Stimulated activated CD8-positive, alpha-beta memory T cell treated with anti-CD3 and anti-CD28 coated beads, Interleukin-4, amount 100 ng/mL, for 1 hour (primary cell): ENCODE data around the gene R3HCC1L.

Experiments used
- DNase-seq, 2 donors: peaks; one replicate each; pipeline ENCODE4 v3.0.0-alpha.2; 2020; ENCODE audit warnings: low read depth in 2 of 2, low spot score in 1 of 2

The R3HCC1L gene

DNA sequence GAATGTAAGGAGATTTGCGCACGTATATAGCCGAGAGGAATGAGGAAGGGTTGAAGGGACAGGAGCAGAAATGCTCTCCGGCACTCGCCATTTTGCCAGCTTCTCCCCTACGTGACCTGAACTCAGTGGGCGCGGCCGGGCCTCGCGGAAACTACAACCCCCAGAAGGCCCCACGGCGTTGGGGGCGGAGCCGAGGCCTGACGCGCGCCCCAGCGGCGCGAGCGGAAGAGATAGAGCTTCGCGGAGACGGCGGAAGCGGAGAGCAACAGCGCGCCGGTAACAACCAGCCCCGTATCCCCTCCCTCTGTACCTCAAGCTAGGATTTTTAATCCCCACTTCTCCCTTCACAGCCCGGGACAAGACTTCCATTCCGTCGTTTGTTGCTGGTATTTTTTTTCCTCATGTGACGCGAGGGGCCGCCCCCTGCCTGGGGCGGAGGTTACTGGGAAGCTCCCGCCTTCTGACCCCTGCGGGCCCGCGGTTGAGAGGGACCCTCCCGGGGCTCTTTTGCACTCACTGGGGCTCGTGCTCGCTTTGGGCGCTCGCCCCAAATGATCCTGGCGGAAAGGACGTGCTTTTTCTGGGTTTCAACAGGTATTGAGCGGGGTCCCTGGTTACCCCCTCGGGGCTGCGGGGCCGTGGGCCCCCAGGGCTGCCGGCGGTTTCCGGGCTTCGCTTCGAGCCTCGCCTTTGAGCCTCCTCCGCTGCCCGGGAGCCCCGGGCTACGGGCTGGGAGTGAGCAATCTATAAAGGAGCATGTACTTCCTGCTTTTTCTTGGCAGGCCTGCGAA, at the start of gene R3HCC1L:
TSS of gene R3HCC1L (plus strand) at position 227 of the 791 bp plus-strand sequence. CDS start 73,458 bp downstream, outside the sequence.
- peak; percentile 75 to 87 for DNase-seq

DNA sequence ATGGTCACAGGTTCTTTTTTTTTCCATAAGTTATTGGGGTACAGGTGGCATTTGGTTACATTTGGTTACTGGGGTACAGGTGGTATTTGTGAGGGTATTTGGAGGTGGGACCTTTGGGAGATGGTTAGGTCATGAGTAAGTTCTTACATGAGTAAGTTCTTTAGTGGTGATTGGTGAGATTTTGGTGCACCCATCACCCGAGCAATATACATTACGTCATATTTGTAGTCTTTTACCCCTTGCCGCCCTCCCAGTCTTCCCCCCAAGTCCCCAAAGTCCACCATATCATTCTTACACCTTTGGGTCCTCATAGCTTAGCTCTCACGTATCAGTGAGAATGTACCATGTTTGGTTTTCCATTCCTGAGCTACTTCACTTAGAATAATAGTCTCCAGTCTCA, 49.2 kb upstream of the R3HCC1L start:
- no peak for DNase-seq

DNA sequence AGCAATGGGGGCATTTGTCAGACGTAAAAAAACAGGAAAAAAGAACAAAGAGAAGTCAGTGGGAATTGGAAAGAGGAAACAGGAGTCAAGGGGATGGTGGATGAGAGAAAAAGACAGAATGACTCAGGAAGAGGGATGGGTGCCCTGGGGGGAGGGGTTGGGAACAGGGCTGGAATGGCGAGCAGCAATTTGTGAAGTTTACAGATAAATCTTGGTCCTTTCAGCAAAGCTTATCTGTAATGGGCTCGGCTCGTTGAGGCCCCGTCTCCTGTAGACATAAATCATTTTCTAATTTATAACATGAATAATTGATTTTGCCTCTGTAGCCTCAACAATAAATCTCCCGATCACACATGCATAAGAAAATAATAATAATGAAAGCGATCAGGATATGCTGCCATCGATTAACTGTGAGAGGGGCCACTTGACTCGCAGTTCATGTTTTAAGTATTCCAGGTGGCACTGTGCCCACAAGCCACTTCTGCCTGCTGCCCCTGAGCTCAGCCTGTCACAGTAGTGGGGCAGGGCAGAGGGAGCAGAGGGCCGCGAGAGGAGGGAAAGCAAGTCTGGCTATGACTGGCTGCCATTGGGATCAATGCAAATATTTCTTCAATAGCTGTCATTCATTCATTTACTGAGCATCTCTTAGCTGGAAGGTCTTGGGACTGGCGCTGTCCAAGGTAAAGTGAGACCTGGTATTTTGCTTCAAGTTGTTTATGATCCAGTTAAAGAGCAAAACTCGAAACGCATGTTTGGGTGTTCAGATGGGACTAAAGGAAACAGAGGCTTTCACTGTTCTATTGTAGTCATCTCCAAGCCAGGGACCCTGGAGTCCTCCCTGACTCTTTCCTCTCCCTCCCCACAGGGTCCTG, 47.4 kb upstream of the R3HCC1L start:
- no peak for DNase-seq

DNA sequence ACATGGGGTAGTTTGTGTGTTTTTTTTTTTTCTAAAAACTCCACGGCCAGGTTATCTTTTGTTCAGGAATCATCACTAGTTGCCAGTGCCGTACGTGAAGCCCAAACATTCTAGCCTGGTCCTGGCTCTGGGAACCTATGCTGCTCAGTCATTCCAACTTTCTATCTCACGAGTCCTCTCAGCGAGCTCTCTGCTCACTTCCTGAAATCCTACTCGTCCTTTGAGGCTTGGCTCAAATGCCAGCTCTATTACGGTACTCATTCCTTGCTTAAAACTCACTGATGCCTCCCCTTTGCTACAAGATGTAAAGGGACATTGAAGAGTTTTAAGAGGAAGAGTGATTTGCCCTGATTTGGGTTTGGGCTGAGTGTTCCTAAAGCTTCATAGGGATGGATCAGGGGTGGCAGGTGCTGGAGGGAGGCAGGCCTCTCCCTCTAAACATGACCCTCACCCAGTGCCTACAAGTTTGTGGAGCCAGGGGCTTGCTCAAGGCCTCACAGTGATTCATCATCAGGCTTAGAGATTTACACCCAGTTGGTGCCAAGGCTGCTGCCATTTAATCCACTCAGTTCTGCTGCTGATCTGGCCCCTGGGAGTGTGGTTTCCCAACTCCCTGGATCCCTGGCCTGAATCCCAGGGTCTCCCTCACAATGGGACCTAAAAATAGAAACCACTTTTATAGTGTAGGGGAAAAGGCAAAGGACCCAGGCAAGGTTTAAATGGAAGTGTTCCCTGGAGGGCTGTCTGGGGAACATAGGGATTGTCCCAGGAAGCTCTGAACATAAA, 46.1 kb upstream of the R3HCC1L start:
- DNase-seq = no peak

DNA sequence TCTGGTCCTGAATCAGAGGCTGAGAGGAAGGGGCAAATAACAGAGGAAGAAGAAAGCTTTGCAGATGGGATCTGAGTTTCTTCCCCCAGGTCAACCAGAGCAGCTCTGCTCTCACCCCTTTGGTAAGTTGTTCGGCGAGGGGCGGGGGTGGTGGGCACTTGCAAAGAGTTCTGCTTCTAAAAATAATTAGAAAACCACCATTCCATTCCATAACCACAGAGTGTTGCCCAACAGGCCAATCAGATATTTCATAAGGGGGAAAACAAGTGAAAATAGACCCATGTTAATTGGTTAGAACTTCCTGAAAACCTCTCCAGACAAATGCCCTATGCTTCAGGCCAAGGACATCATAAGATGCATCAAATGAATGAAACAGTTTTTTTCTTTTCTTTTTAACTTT, 43.6 kb upstream of the R3HCC1L start:
- DNase-seq = no peak

DNA sequence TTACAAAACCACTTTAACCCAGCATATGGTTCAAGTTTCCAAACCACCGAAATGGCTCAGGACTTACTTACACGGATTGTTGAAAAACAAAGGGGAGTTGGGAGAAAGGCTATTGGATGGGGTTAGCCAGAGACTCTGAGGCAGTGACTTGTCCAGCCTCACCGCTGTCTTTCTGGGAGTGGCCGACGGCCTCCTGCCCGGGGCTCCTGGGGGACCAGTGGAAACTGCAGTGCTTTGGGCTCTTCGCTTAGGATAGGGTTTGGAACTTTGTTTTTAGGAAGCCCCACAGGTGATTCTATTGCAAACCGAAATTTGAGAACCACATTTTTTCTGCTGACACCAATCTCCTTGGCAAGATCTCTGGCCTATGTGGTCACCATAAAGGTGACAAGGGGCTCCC, 38.1 kb upstream of the R3HCC1L start:
- no peak for DNase-seq

DNA sequence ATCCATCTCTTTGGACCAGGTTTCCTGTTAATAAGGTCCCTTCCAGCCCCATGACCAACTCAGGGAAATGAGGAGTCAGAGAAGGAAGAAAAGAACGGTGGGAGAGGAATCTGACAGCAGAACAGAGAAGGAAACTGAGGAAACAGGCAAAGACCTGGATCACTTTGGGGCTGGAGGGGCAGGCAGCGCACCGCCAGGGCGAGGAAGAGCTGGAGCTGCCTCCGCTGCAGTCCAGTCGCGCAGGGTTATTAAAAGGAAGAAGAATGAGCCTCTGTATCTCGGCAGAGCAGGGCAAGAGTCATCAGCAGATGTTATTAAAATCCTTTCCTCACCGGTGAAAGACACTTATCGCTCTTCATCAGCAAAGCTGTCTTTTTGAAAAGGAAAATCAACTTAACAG, 37.7 kb upstream of the R3HCC1L start:
- no peak for DNase-seq

DNA sequence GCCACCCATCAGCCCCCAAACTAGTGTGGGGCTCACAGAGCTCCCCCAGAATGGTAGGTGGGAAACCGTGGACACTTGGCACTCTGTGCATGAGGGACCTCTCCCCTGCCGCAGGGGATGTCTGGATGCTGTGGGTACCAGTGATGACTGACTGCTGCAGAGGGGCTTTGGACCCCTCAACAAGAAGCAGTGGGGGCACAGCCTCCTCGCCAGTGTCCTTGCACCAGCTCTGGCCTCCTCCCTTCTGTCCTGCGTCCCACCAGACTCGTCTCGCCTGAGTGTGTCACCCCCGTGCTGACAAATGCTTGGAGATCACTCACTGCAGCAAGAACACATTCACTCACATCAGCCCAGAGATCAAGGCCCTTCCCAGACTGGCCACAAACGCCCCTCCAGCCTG, 37.3 kb upstream of the R3HCC1L start:
- DNase-seq = no peak

DNA sequence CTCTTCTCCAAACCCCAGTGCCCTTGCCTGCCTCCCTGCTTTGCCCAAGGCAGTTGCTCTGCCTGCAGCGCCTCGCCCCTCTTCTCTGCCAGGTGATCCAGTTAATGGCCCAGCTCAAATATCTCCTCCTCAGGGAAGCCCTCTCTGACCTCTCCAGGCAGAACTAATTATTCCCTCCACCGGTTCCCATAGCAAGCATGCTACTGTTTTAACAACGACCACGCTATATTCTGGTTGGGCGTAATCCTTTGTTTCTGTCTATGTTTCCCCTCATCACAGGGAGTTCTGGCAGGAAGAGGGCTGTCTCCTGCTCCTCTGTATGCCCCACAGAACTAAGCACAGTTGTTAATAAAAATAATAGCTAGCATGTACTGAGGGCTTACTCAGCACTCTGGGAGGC, 36.8 kb upstream of the R3HCC1L start:
- DNase-seq = no peak

DNA sequence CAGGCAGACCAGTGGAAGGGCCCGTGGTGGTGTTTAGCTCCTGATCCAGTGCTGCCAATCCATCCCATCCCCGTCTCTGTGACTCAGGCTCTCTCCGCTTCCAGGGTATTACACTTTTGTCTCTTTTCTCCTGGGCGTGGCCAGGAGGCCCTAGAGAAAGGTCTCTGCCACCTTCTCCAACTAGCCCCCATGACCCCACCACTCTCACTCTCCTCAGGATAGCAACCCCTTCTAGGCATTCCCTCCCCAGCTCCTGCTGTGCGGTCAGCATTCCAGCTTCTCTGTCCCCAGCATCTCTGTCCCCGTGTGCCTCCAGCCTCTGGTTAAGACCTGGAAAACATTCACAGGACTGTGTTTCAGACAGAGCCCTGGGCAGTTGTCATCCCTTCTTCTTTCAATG, 36.2 kb upstream of the R3HCC1L start:
- no peak for DNase-seq

DNA sequence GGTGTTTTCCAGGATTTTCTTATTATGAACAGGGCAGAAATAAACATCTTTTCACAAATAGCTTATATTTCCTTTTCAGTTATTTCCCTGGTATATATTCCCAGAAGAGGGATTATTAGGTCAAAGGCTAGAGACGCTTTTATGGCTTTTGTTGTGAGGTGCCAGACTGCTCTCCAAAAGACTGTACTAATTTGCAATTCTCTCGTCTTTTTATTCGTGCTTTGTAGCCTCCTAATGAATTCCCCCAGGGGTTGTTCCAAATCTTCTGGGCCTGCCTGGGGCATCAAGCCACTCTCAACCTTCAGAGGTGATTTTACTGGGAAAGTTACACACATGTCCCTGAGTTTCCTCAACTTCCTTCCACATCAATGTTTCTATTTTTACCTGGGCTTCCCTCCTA, 34.0 kb upstream of the R3HCC1L start:
- DNase-seq = no peak

DNA sequence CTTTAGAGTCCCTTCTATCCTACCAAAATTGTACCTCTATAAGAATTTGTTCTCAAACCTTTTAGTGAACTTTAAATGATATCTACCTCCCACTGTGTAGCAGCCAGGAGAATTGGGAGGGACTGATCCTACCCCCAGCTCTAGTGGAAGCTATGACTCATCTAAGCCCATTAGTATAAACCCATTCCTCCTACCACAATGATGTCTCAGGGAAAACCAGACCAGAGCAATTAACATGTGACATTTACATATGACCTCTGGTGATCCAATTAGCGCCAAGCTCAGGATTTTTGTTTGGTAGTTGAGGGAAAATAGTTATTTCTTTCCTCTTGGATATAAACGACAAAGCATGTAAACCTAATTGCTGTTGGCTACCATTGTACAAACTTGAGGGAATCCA, 33.1 kb upstream of the R3HCC1L start:
- DNase-seq = no peak

DNA sequence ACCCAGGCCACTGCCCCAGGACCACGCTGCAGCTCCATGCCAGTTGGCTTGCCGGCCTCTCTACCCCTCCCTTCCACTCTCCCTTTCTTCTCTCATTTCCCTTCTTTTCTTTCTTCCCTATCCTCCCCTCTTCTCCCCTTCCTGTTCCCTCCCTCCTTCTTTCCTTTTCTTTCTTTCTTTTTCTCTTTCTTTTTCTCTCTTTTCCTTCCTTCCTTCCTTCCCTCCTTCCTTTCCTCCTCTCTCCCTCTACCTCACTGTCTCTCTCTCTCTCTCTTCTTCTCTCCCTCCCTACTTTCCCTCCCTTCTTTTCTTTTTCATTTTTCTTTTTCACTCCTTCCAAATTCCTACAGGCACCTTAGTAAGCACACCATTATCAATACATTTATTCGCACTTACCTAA, 30.3 kb upstream of the R3HCC1L start:
- no peak for DNase-seq

DNA sequence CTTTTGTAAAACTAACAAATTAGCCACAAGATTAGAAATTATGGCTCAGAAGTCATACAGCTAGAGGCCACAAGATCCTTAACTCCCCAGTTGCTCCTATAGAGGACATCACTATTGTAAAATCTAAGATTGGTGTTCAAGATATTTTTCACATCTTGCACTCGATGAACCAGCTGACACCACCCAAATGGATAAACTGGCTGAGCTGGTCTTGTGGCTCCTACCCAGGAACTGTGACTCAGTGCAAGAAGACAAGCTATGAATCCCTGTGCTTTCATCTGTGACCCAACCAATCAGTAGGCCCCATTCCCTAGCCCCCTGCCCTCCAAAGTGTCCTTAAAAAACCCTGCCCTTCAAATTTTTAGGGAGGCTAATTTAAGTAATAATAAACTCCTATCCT, 27.9 kb upstream of the R3HCC1L start:
- no peak for DNase-seq

DNA sequence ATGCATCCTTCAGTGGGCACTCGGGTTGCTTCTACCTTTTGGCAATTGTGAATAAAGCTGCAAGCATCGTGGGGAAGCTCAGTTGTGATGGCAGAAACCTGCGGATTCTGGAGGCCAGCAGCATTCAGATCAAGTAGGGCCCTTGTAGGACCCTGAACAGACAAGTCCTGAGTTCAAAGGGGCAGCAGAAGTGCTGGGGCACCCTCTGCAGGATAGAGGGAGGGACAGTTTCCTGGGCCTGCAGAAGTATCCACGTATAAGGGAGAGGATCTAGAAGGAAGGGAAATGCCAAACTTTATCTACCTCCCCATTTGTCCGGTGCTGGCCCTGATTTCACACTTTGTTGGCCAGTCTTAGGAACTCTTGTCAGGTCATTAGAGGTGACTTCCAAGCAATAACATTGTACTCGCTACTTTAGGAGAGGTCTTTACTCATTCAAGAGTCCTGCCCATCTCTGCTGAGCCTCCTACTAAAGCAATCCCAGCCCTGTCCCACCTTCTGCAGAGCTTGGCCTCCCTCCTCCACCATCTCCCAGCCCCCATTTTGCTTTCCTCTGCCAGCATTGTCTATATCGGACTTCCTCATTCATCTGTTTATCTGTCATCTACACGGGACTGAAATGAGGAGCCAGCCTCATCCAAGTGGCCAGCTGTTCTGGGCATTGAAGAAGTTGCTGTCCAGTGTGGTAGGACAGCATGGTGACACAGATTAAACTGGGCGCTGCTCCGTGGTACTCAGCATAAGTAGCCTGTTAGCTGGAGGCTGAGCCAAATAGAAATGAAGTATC, 26.6 kb upstream of the R3HCC1L start:
- no peak for DNase-seq

DNA sequence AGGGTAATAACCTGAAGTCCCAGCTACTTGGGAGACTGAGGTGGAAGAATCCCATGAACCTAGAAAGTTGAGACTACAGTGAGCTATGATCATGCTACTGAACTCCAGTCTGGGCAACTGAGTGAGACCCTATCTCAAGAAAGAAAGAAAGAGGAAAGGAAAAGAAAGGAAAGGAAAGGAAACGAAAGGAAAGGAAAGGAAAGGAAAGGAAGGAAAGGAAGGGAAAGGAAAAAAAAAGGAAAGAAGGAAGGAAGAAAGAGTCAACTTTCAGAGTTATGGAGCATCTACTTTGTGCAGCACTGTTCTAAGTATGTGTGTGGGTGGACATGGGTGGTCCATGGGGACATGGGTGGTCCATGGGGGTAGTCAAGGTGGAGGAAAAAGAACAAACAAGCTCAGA, 24.1 kb upstream of the R3HCC1L start:
- DNase-seq = no peak

DNA sequence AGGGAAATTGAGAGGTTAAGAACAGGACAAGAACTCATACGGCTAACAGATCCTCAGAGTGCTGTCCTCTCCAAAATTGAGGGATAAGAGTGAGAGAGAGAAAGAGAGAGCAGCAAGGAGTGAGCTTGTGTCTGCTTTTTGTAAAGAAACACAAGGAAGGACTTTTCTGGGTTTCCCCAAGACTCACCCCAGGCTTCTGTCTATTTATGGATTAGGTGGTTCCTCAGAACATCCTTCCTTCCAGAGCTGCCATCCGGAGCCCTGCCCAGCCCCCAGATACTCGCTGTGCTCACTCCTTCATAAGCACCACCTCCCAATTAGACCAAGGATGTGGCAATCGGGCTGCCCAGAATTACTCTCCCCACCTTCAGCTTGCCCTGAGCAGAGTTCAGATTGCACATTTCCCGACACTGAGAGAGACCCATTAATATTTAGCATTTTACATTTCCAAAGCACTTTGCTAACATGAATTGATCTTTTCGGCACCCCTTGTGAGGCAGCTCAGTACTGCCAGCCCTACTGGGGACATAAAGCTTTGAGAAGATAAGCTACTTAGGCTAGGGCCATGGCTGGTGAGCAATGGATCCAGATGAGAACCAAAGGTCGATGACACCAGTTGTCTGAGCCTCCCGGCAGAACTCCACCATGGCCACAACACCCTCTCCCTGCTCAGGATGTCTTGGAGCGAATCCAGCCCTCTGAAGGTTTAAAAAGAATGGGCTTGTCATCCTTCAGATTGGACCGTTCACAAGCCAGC, 19.2 kb upstream of the R3HCC1L start:
- DNase-seq = no peak

DNA sequence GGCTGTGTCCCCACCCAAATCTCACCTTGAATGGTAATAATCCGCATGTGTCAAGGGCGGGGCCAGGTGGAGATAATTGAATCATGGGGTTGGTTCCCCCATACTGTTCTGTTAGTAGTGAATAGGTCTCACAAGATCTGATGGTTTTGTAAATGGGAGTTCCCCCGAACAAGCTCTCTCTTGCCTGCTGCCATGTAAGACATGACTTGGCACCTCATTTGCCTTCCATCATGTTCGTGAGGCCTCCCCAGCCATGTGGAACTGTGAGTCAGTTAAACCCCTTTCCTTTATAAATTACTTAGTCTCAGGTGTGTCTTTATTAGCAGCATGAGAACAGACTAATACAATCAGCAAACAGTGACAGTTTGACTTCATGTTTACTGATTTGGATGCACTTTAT, 14.6 kb upstream of the R3HCC1L start:
- DNase-seq = no peak

DNA sequence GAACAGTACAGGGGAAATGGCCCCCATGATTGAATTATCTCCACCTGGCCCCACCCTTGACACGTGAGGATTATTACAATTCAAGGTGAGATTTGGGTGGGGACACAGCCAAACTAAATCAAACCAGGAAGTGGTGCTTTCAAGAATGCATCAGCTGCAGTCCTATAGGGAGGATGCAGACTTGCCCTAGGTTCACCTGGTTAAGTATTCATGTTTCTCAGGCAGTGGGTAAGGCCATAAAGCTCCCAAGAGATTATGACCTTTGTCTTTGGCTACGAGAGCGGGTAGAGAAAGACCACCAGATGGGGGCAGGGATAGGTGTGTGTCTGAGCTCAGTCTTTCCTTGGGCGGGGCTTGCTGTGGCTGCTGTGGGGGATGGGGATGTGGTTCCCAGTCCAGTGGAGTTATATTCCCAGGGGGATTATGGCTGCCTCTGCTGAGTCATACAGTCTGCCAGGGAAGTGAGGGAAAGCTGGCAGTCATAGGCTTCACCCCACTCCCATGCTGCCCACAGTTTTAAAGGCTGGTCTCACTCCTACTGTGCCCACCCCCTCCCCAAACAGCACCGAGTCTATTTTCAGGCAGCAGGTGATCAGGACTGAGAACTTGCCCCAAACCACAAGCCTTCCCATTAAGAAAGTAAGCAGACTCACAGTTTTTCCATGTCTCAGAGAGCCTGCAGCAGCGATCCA, 8.4 kb upstream of the R3HCC1L start:
- no peak for DNase-seq

DNA sequence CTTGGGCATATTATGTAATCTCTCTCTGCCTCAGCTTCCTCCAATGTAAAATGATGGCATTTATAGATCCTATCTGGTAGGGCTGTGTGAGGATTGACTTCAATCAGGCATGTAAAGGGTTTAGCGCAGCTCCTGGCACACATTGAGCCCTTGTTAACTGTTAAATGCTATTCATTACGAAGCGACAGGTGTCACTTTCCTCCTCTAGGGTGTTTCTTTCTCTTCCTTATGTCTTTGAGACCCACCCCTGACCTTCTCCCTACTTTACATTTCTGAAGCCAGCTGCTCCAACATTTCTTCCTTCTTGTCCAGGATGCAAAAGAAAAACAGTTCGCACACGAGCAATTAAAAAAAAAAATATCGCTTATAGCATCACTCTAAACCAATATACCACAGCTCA, 5.7 kb upstream of the R3HCC1L start:
- no peak for DNase-seq
